ENCODE results near the gene KRT28.

DNA sequence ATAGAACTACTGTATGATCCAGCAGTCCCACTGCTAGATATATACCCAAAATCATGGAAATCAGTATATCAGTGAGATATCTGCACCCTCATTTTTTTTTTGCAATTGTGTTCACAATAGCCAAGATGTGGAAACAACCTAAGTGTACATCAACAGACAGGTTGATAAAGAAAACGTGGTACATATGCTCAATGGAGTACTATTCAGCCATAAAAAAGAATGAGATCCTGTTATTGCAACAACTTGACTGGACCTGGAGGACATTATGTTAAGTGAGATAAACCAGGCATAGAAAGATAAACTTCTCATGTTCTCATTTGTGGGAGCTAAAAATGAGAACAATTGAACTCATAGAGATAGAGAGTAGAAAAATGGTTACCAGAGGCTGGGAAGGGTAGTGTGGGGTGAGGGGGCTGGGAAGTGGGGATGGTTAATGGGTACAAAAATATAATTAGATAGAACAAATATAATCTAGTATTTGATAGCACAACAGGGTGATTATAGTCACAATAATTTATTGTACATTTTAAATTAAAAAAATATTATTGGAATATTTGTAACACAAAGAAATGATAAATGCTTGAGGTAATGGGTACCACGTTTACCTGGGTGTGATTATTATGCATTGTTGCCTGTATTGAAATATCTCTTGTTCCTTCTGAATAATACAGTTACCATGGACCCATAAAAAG is 30.5 kb upstream of the KRT28 start:
- TF ChIP-seq, protein P1, sequence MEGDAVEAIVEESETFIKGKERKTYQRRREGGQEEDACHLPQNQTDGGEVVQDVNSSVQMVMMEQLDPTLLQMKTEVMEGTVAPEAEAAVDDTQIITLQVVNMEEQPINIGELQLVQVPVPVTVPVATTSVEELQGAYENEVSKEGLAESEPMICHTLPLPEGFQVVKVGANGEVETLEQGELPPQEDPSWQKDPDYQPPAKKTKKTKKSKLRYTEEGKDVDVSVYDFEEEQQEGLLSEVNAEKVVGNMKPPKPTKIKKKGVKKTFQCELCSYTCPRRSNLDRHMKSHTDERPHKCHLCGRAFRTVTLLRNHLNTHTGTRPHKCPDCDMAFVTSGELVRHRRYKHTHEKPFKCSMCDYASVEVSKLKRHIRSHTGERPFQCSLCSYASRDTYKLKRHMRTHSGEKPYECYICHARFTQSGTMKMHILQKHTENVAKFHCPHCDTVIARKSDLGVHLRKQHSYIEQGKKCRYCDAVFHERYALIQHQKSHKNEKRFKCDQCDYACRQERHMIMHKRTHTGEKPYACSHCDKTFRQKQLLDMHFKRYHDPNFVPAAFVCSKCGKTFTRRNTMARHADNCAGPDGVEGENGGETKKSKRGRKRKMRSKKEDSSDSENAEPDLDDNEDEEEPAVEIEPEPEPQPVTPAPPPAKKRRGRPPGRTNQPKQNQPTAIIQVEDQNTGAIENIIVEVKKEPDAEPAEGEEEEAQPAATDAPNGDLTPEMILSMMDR (IDR thresholded peaks at IDR 0.05) = no peak
- TF ChIP-seq POLR2A (IDR thresholded peaks at IDR 0.05) = no peak

Measured in adrenal gland (tissue), 5 donors.